Duodenal mucosa (tissue), 2 donors: ENCODE results near the gene ADCY2.

ENCODE experiments used
- H3K27ac ChIP-seq: one replicate; pipeline ENCODE4 v1.7.0; 2013; ENCODE audit warnings: low read depth, low read length
- H3K27me3 ChIP-seq, 2 donors: one replicate each; pipeline ENCODE4 v1.7.0; 2013; ENCODE audit warnings: low read length in 2 of 2, control low read depth in 1 of 2; ENCODE audit not compliant: insufficient read depth in 2 of 2, control insufficient read depth in 1 of 2
- H3K36me3 ChIP-seq, 2 donors: one replicate each; pipeline ENCODE4 v1.7.0; 2013; ENCODE audit warnings: low read length in 2 of 2, control low read depth in 1 of 2; ENCODE audit not compliant: insufficient read depth in 2 of 2, control insufficient read depth in 1 of 2
- H3K4me1 ChIP-seq, 2 donors: one replicate each; pipeline ENCODE4 v1.7.0; 2013; ENCODE audit warnings: low read length in 2 of 2, control low read depth in 1 of 2; ENCODE audit not compliant: insufficient read depth in 2 of 2, control insufficient read depth in 1 of 2
- H3K4me3 ChIP-seq, 2 donors: one replicate each; pipeline ENCODE4 v1.7.0; 2013; ENCODE audit warnings: low read length in 2 of 2, low read depth in 1 of 2
- H3K9ac ChIP-seq, 2 donors: one replicate each; pipeline ENCODE4 v1.7.0; 2013; ENCODE audit warnings: low read length in 2 of 2, low read depth in 1 of 2
- H3K9me3 ChIP-seq, 2 donors: one replicate each; pipeline ENCODE4 v1.7.0; 2013; ENCODE audit warnings: low read length in 2 of 2, control low read depth in 1 of 2; ENCODE audit not compliant: control insufficient read depth in 1 of 2

Gene ADCY2

DNA sequence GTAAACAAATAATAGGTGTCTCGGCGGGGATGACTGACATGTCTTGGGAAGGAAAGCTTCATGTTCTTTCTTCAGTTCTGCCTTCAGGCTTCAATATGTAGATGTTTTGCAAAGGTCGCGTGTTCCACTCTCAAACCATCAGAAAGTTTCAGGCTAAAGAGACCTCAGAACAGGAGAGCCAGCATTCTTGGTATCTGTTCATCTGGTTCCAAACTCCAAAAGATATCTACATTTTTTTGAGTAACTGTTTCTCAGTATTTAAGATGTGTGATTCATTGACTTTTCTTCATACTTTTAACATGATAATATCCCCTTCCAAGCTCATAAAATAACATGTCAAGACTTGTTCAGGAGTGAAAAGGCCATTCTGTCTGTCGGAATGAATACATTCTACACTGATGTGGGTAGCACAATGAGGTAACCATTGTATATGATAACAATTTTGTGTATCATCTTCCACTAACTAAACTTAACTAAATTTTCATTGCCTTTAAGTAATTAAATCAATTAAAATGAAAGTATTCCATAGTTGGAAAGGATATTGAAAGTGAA is 271.4 kb downstream of the ADCY2 start:
- Histone ChIP-seq H3K4me1 (no peaks in the 10 kb centered on the region), H3K27ac (no peak overlapping the region), H3K27me3 (no peaks in the 10 kb centered on the region), H3K9ac (no peak overlapping the region), H3K4me3 (no peak overlapping the region), H3K36me3 (no peaks in the 10 kb centered on the region), H3K9me3 (no peaks in the 10 kb centered on the region)

DNA sequence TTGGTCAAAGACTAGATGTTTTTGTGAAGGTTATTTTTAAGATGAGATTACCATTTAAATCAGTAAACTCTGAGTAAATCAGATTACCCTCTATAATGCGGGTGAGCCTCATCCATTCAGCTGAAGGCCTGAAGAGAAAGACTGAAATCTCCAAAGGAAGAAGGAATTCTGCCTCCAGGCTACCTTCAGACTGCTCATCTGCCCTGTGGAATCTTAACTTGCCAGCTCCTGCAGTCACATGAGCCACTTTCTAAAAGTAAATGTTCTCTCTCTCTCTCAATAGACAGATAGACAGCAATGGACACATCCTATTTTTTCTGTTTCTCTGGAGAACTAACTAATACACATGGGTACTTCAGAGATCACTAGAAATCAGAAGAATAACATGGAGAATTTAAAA is 272.2 kb downstream of the ADCY2 start:
- Histone ChIP-seq H3K4me1 (no peaks in the 10 kb centered on the region), H3K9me3 (no peaks in the 10 kb centered on the region), H3K4me3 (no peak overlapping the region), H3K36me3 (no peaks in the 10 kb centered on the region), H3K27ac (no peak overlapping the region), H3K27me3 (no peaks in the 10 kb centered on the region), H3K9ac (no peak overlapping the region)

DNA sequence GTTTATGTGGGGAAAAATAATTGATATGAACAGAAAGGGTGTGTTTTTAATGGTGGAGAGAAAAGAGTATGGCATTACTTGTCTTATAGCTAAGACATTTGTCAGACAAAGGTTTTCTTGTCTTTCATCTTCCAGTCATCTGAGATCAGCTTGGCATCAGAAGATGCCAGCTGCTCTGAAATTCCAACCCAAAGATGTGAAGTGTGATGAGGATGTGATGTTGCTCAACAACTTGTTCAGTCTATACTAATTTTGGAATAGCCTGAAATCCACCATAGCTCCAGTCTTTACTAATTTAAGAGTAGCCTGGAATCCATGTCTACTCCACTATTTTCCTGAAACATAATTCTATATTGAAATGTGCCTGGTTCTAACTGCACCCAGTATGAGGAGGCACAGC is 272.7 kb downstream of the ADCY2 start:
- H3K27me3 ChIP-seq = no peaks in the 10 kb centered on the region
- H3K4me1 ChIP-seq = no peaks in the 10 kb centered on the region
- H3K9me3 ChIP-seq = no peaks in the 10 kb centered on the region
- H3K4me3 ChIP-seq = no peak overlapping the region
- no peak overlapping the region for H3K27ac ChIP-seq
- H3K36me3 ChIP-seq = no peaks in the 10 kb centered on the region
- no peak overlapping the region for H3K9ac ChIP-seq

DNA sequence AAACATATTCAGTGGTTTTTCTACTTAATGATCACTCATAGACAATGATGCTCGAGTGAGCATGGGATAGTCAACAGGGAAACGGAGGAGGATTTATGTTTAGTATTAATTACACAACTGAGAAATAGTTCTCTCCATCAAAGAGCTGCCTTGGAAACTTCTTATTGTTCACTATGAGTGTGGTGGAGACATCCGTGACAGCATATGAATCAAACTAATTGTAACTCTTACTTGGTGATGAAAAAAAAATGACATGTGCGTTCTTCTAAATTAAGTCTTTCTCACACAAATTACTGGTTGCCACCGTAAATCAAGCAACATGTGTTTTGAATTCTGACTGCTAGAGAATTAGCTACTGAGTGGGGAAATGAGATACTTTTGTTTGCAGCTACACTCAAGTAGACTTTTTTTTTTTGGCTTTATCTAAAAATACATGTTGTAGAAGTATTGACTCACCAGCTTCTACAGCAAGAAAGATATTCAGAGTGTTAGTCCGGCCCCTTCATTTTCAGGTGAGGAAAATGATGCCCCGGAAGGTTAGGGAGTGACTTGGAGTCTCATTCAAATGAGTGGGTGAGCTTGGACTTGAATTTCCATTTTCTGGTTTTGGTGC is 275.5 kb downstream of the ADCY2 start:
- Histone ChIP-seq H3K4me3 (no peak overlapping the region), H3K27me3 (no peaks in the 10 kb centered on the region), H3K27ac (no peak overlapping the region), H3K4me1 (no peaks in the 10 kb centered on the region), H3K36me3 (no peaks in the 10 kb centered on the region), H3K9ac (no peak overlapping the region), H3K9me3 (no peaks in the 10 kb centered on the region)

DNA sequence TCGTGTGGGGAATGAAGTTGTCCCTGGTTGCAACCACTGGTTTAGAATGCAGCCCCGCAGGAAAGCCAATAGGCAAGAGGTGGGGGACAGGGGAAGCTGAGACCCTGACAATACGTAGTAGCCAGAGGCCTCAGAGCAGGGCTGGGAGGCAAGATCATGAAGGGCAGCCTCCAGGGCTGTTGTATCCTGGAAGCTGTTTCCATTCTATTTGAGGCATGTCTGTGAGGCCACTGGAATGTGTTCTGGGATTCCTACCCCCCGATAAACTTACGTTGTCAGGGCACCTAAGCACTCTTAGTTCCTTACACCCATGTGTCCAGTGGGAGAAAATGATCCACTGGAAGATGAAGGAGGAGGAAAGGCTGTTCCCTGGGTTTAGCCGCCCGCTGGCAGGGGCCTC is 277.7 kb downstream of the ADCY2 start:
- H3K9me3 ChIP-seq = no peaks in the 10 kb centered on the region
- H3K4me3 ChIP-seq = no peak overlapping the region
- H3K4me1 ChIP-seq = no peaks in the 10 kb centered on the region
- no peak overlapping the region for H3K9ac ChIP-seq
- no peaks in the 10 kb centered on the region for H3K27me3 ChIP-seq
- no peaks in the 10 kb centered on the region for H3K36me3 ChIP-seq
- no peak overlapping the region for H3K27ac ChIP-seq

DNA sequence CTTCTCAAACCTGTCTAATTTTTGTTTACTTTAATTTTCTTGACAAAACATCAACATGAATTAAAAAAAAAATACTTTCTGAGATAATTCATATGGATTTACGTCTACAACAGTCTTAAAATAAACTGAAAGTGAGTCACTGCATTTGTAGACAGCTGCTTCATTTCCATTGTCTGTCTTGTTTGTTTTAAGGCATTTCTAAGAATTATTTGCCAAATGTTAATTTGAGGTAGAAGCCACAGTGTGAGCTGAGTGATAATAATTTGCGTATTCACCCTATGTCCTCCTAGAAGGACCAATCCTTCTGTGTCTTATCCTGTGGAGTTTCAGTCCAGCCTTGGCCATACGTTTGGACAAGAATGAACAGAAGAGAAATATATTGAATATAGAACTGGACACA is 280.5 kb downstream of the ADCY2 start:
- Histone ChIP-seq H3K27me3 (no peaks in the 10 kb centered on the region), H3K4me3 (no peak overlapping the region), H3K4me1 (no peaks in the 10 kb centered on the region), H3K9ac (no peak overlapping the region), H3K27ac (no peak overlapping the region), H3K36me3 (no peaks in the 10 kb centered on the region), H3K9me3 (no peaks in the 10 kb centered on the region)

DNA sequence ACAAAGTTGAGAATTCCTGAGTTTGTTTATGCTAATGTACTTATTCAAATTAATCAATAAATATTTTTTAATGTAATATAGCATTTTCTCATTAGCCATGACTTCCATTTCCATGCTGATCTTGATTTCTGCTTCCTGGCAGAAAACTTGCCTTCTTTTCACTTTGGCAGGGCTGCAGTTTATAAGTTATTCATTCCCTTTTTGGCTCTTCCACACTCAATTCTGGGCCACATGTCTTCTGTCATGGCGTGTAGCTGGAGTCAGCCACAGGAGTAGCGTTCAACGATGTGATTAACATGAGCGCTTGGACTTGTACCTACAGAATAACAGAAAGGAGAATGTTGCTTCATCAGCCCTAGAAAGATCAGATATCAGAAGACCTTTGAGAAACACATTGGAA is 282.1 kb downstream of the ADCY2 start:
- no peak overlapping the region for H3K9ac ChIP-seq
- H3K36me3 ChIP-seq = no peaks in the 10 kb centered on the region
- no peak overlapping the region for H3K4me3 ChIP-seq
- H3K4me1 ChIP-seq = no peaks in the 10 kb centered on the region
- H3K27me3 ChIP-seq = no peaks in the 10 kb centered on the region
- no peaks in the 10 kb centered on the region for H3K9me3 ChIP-seq
- no peak overlapping the region for H3K27ac ChIP-seq

DNA sequence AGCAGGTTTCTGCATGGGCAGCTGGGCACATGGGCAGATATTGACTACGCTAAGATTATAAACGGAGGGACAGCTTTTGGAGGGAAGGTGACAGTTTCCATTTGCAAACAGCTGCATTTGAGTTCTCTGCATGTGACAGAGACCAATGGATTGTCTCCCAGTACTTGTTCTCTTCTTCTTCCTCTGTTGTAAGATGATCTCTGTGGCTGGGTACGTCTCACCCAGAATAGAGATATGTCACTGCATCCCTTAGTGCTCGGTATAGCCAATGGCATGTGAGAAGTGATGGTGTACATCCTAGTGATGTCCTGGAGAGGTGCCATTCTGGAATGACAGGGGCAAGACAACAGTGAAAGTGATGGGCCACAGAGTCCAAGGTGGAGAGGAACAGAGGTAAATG is 283.7 kb downstream of the ADCY2 start:
- Histone ChIP-seq H3K27me3 (no peaks in the 10 kb centered on the region), H3K4me3 (no peak overlapping the region), H3K9ac (no peak overlapping the region), H3K27ac (no peak overlapping the region), H3K36me3 (no peaks in the 10 kb centered on the region), H3K9me3 (no peaks in the 10 kb centered on the region), H3K4me1 (no peaks in the 10 kb centered on the region)

DNA sequence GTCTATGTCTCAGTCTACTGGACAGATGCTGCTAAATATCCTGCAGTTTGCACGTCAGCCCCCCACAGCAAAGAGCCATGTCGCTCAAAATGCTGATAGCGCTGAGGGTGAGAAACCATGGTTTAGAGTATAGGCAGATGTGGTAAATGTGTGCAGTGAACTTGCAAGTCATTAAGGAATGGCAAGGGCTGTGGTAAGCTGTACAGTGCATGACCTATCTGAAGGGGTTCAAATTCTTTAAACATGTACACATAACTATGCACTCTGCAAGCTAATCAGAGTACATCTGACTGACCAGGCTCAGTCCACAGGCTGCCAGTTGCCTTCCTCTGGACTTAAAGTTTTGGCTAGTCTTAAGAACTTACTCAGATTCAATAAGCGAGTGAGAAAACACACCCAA is 284.3 kb downstream of the ADCY2 start:
- H3K9me3 ChIP-seq = no peaks in the 10 kb centered on the region
- H3K4me3 ChIP-seq = no peak overlapping the region
- H3K27me3 ChIP-seq = no peaks in the 10 kb centered on the region
- no peak overlapping the region for H3K27ac ChIP-seq
- no peaks in the 10 kb centered on the region for H3K4me1 ChIP-seq
- H3K36me3 ChIP-seq = no peaks in the 10 kb centered on the region
- no peak overlapping the region for H3K9ac ChIP-seq

DNA sequence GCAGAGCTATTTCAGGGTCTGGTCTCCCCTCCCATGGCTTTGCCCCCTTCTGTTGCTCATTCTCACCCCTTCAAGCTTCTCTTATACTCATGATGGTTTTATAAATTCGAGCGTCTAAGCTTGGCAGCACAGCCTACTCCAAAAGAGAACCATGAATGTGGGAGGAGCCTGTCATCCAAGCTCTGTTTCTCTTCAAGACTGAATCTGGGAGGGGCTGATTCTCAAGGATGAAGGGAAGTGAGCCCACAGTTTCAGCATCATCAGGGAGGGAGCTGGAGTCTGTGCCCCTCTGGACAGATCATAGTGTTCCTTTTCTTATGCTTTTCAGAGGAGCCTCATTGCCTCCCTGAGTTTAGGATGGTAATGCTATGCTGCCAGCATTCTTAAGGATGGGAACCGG is 286.4 kb downstream of the ADCY2 start:
- H3K9ac ChIP-seq = no peak overlapping the region
- H3K36me3 ChIP-seq = no peaks in the 10 kb centered on the region
- no peaks in the 10 kb centered on the region for H3K9me3 ChIP-seq
- H3K27me3 ChIP-seq = no peaks in the 10 kb centered on the region
- H3K27ac ChIP-seq = no peak overlapping the region
- no peak overlapping the region for H3K4me3 ChIP-seq
- no peaks in the 10 kb centered on the region for H3K4me1 ChIP-seq

DNA sequence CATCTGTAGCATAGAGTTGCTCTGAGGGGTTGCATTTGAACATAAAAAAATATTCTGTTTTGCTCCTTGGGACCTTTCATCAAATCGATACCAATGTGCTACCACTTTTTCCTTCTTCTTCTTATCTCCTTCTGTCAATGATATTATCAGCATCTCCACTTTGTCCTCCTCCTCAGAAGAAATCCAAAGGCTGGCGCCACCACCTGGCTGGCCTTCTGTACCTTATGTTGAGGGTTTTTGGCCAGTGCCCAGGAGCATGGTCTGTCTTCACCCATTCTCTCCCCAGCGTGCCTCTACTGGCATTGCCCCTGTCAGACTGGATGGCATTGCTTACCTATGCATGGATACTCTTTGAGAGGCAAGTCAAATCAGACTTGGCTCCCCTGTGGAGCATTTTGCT is 287.8 kb downstream of the ADCY2 start:
- Histone ChIP-seq H3K27me3 (no peaks in the 10 kb centered on the region), H3K27ac (no peak overlapping the region), H3K4me3 (no peak overlapping the region), H3K4me1 (no peaks in the 10 kb centered on the region), H3K9me3 (no peaks in the 10 kb centered on the region), H3K9ac (no peak overlapping the region), H3K36me3 (no peaks in the 10 kb centered on the region)
